ENCODE results near the gene AMDHD2. TPM values are rescaled to one million over a fixed set of nuclear protein-coding genes. Genes with fewer than 3 reads are reported as not detected.
"Not testable (repeated sequence)": the region's sequence is repeated elsewhere in the genome, so short reads cannot be mapped to it uniquely, and the experiment has no call there.

Gene AMDHD2
- total RNA-seq, 4 donors from 2014 or later: 11.6 to 23.9 (median 17.5) TPM

DNA sequence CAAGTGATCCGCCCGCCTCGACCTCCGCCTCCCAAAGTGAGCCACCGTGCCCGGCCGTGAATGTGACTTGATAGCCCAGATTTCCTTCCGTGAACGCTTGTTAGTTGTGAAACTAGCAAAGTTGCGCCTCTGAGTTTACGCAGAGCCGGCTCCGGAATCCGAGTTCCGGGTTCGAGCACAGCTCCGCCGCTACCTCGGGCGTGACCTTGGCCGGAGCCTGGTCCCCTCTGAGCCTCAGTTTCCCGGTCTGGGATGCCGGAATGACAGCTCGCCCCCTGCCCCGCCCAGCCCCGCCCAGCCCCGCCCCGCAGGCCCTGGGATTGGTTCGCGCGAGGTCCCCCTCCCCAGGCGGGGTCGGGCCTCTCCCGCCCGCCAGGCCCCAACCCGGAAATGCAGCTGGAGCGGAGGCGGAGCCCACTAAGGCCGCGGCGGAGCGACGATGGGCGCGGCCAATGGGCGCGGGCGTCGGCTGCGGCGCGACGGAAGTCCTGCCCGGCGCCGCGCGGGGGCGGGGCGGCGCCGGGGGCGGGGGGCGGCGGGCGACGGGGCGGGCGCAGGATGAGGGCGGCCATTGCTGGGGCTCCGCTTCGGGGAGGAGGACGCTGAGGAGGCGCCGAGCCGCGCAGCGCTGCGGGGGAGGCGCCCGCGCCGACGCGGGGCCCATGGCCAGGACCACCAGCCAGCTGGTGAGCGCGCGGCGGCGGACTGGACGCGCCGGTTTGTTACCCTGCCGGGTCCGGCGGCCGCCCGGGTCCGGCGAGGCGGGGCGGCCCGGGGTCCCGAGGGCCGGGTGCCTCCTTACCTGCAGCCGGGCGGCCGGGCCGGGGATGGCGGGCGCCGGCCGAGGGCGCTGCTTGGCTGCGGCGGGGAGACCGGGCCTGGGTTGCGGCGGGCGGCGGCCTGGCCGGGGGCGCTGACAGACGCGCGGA is 17.5 kb downstream of the AMDHD2 start, which contains the start of gene PDPK1:
PDPK1 (plus strand) TSS at position 571 of the 929 bp plus-strand sequence; CDS start at position 663, 92 bp downstream.
- H3K4me1 ChIP-seq: peaks cover 16 to 59% (median 48%) of the 10 kb centered on the region in 3 donors
- DNase-seq: no peak
- WGBS, 2 donors: 0 to 2% methylated on average over 8 to 9 of the region's 126 CpGs

DNA sequence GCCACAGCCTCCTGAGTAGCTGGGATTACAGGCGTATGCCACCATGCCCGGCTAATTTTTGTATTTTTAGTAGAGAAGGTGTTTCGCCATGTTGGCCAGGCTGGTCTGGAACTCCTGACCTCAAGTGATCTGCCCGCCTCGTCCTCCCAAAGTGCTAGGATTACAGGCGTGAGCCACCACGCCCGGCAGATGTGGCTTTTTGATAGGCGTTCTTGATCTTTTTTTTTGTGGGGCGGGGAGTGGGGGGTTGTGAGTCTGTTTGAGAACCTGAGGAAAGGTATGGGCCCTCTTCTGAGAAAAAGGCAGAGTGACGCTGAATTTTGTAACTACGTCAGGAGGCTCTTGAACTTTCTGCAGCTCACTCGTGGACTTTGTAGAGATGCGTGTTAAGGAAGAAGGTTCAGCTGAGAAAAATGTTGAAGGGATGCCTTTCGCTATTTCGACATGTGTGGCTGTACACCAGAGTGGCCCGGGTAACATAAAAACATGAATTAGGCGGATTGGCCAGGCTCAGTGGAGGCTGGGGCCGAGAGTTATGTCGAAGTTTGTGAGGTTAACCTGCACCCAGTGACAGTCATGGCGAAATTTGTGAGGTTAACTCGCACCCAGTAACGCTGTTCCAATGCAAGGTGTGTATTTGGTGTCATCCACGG is 19.1 kb downstream of the AMDHD2 start:
- Histone ChIP-seq H3K4me3 (peak overlapping the region in 3 of 4 donors; percentile 63 to 90 (median 75)), H3K36me3 (peaks cover 0 to 15% (median 0%) of the 10 kb centered on the region in 3 donors), H3K4me1 (peaks cover 16 to 48% (median 45%) of the 10 kb centered on the region in 3 donors)
- H3K9me3 ChIP-seq; H3K27me3 ChIP-seq; DNase-seq; H3K27ac ChIP-seq; intact Hi-C loops (cut with DNase I): not testable (repeated sequence)
- 78 to 82% methylated on average over 19 to 24 of the region's 24 CpGs for WGBS, 2 donors

More for the DNA sequence above, 17.5 kb downstream of the AMDHD2 start, which contains the start of gene PDPK1:
- peak within 1 kb of the TSS; percentile 53 to 90 (median 69) for H3K4me3 ChIP-seq
- H3K27me3 ChIP-seq: no peaks in the 10 kb centered on the region
- peak within 1 kb of the TSS; percentile 91 to 97 (median 95) for H3K27ac ChIP-seq
- H3K36me3 ChIP-seq: peaks cover 0 to 15% (median 0%) of the 10 kb centered on the region in 3 donors
- no peaks in the 10 kb centered on the region for H3K9me3 ChIP-seq
- intact Hi-C loops (cut with DNase I): no loop called here
- peak in 2 of 4 donors; percentile 35 to 49 for TF ChIP-seq POLR2A (IDR thresholded peaks at IDR 0.05)
- TF ChIP-seq, protein P1, sequence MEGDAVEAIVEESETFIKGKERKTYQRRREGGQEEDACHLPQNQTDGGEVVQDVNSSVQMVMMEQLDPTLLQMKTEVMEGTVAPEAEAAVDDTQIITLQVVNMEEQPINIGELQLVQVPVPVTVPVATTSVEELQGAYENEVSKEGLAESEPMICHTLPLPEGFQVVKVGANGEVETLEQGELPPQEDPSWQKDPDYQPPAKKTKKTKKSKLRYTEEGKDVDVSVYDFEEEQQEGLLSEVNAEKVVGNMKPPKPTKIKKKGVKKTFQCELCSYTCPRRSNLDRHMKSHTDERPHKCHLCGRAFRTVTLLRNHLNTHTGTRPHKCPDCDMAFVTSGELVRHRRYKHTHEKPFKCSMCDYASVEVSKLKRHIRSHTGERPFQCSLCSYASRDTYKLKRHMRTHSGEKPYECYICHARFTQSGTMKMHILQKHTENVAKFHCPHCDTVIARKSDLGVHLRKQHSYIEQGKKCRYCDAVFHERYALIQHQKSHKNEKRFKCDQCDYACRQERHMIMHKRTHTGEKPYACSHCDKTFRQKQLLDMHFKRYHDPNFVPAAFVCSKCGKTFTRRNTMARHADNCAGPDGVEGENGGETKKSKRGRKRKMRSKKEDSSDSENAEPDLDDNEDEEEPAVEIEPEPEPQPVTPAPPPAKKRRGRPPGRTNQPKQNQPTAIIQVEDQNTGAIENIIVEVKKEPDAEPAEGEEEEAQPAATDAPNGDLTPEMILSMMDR (IDR thresholded peaks at IDR 0.05): no peak

DNA sequence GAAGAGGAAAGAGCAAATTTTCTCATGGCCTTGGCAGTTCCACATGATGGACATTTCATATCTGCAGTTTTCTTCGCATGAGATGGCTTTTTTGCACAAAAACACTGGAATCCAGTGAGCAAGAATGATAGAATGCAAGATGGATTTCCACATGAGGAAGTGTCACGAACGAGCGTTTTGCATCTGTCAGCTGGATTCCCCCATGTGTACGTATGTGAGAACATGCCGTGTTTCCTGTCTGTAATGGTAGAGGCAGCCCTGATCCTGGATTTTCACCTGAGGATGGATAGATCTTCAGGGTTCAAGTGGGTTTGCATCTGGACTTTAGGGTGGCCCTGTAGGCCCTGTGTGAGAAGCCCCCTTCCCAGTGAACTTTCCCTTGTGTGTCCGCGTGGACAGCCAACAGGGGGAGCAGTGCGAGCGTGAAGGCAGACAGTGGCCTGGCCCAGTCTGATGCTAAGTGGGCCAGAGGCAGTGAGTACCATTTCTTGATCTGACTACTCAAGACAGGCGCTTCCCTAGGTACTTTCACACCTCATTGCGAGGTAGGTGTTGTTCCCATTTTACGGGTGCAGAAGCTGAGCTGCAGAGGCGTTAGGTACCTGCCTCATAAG is 19.8 kb downstream of the AMDHD2 start:
- H3K9me3 ChIP-seq, DNase-seq: not testable (repeated sequence)

DNA sequence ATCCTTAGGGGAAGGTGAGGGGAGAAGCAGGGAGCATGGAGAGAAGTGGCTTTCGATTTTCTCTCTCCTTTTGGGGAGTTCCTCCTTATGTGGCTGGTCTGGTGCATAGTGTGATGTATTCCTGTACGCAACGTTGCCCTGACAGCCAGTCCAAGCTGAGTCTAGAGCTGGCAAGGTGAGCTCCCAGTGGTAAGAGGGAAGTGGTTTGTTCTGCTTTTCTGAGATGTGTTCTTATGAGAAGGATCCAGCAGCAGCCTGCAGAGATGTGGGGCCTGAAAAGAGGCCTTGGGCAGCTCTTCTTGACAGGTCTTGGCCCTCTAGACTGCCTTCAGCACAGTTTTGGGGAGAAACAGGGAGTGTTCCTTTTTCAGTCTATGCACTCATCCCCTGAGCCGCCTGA is 20.7 kb downstream of the AMDHD2 start:
- intact Hi-C loops (cut with DNase I); H3K27me3 ChIP-seq; H3K4me3 ChIP-seq; H3K27ac ChIP-seq; DNase-seq; H3K9me3 ChIP-seq: not testable (repeated sequence)
- peaks cover 0 to 30% (median 0%) of the 10 kb centered on the region in 3 donors for H3K36me3 ChIP-seq
- 60% methylated on average over 1 of the region's 4 CpGs; no CpG with 5 or more reads in 1 of the 2 donors for WGBS, 2 donors
- peaks cover 16 to 47% (median 43%) of the 10 kb centered on the region in 3 donors for H3K4me1 ChIP-seq

More for the DNA sequence above, 19.8 kb downstream of the AMDHD2 start:
- peak overlapping the region in 2 of 4 donors; percentile 8 to 75 for H3K4me3 ChIP-seq
- H3K27me3 ChIP-seq; intact Hi-C loops (cut with DNase I); H3K27ac ChIP-seq: not testable (repeated sequence)
- 48 to 56% methylated on average over 6 to 14 of the region's 14 CpGs for WGBS, 2 donors
- peaks cover 0 to 21% (median 0%) of the 10 kb centered on the region in 3 donors for H3K36me3 ChIP-seq
- peaks cover 16 to 48% (median 45%) of the 10 kb centered on the region in 3 donors for H3K4me1 ChIP-seq
- TF ChIP-seq, protein P1 (IDR thresholded peaks at IDR 0.05): peak in 1 of 6 experiments; percentile 20

DNA sequence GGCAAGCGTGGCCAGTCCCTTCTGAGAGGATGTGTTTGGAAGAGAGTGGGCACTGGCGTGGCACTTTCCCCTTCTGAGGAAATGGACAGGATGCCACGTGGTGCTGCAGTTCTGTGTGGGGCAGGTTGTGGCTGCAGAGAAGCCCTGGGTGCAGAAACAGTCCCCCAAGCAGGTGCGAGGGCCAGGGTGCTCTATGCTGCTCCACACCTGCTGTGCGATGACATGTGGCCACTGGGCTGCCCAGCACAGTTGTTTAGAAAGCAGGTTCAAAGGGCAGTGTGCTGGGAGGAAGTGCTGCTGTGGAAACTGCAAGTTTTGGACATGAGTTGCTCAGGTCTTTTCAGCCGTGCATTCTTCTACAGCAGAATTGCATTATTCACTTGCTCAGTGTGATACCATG is 21.2 kb downstream of the AMDHD2 start:
- WGBS, 2 donors: 30 to 71% methylated on average over 1 to 2 of the region's 6 CpGs
- H3K4me3 ChIP-seq; H3K27ac ChIP-seq; H3K27me3 ChIP-seq; H3K9me3 ChIP-seq; DNase-seq; intact Hi-C loops (cut with DNase I): not testable (repeated sequence)
- H3K36me3 ChIP-seq: peaks cover 0 to 33% (median 0%) of the 10 kb centered on the region in 3 donors
- peaks cover 16 to 47% (median 38%) of the 10 kb centered on the region in 3 donors for H3K4me1 ChIP-seq

DNA sequence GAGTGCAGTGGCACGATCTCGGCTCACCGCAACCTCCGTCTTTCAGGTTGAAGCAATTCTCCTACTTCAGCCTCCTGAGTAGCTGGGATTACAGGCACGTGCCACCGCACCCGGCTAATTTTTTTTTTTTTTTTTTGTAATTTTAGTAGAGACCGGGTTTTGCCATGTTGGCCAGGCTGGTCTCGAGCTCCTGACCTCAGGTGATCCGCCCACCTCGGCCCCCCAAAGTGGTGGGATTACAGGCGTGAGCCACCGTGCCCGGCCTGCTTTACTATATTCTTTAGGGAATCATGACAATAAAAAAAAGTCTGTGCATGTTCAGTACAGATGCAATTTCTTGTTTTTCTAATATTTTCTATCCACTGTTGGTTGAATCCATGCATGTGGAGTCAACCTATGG is 23.6 kb downstream of the AMDHD2 start:
- intact Hi-C loops (cut with DNase I); DNase-seq; H3K27ac ChIP-seq; H3K27me3 ChIP-seq; H3K9me3 ChIP-seq; H3K4me3 ChIP-seq: not testable (repeated sequence)
- Histone ChIP-seq H3K4me1 (peaks cover 13 to 36% (median 28%) of the 10 kb centered on the region in 3 donors), H3K36me3 (peaks cover 0 to 33% (median 0%) of the 10 kb centered on the region in 3 donors)
- whole genome bisulfite sequencing, 2 donors: 85 to 95% methylated on average over 9 to 14 of the region's 14 CpGs

DNA sequence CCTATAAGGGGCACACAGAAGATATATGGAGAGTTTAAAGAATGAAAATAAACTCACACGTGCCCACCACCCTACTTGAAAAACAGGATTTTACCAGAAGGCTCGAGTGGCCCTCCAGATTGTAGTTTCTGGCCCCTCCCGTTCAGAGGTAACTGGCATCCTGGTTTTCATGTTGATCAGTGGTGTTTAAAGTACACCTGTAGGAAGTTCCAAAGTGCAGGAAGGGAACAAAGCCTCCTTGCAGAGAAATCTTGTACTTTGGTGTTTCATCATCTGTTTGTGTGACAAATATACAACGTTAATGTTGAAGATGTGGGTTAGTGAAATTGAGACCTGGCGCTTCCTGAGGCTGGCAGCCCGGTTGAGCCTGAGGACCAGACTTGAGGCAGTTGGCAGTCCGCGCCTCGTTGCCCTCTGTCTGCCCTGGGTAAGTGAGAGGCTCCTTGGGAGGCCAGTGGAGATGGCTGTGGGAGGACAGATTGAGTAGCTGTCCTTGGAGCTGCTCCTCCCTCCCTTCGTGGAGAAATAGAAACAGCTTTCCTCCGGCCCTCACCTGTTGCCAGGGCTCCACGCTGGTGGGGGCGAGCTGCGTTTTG is 30.2 kb downstream of the AMDHD2 start:
- DNase-seq; H3K4me3 ChIP-seq; H3K27me3 ChIP-seq; H3K27ac ChIP-seq; H3K9me3 ChIP-seq; intact Hi-C loops (cut with DNase I); H3K36me3 ChIP-seq: not testable (repeated sequence)
- H3K4me1 ChIP-seq: peaks cover 0 to 15% (median 3%) of the 10 kb centered on the region in 3 donors
- no CpG with 5 or more reads among the region's 14 CpGs for WGBS, 2 donors
